Psoas muscle (tissue), 8 donors: ENCODE data around the gene VPS13D. TPM values are rescaled to one million over a fixed set of nuclear protein-coding genes. Genes with fewer than 3 reads are reported as not detected.

Experiments used
- ATAC-seq, 4 donors: fragments of 200-7000 bp; cut with Tn5 transposase; one replicate each; pipeline ENCODE4 v1.9.1; 2020; ENCODE audit warnings: moderate library complexity in 3 of 4, mild to moderate bottlenecking in 2 of 4
- DNase-seq, 2 donors: peaks; one replicate each; pipeline ENCODE4 v3.0.0-alpha.2; 2020
- H3K27ac ChIP-seq: fragments of 200-600 bp; one replicate; pipeline ENCODE4 v1.8.0; 2022
- H3K27me3 ChIP-seq, 3 donors: fragments of 200-600 bp in 1 of 3; one replicate each; pipeline versions ENCODE4 v1.6.1 to v1.8.0; 2013 to 2022; ENCODE audit warnings: low read length in 2 of 3, mild to moderate bottlenecking in 2 of 3, moderate library complexity in 1 of 3; ENCODE audit not compliant: insufficient read depth in 3 of 3
- H3K36me3 ChIP-seq, 2 donors: fragments of 200-600 bp in 1 of 2; one replicate each; pipeline versions ENCODE4 v1.6.1 to v1.8.0; 2013 to 2022; ENCODE audit warnings: low read depth in 1 of 2, mild to moderate bottlenecking in 1 of 2, moderate library complexity in 1 of 2; ENCODE audit not compliant: insufficient read depth in 1 of 2
- H3K4me1 ChIP-seq: fragments of 200-600 bp; one replicate; pipeline ENCODE4 v1.8.0; 2022
- H3K4me3 ChIP-seq: fragments of 200-600 bp; one replicate; pipeline ENCODE4 v1.8.0; 2022; ENCODE audit warnings: mild to moderate bottlenecking
- H3K9me3 ChIP-seq: fragments of 200-600 bp; one replicate; pipeline ENCODE4 v1.8.0; 2022
- CTCF ChIP-seq: fragments of 200-600 bp; IDR thresholded peaks from one replicate; pipeline ENCODE4 v1.8.0; 2022; ENCODE audit warnings: antibody characterized with exemption
- WGBS, 3 donors: extraction: QIAGEN DNeasy Blood & Tissue Kit; methylation state at CpG; one replicate each; pipeline versions ENCODE4 v1.1.6 to v1.1.7; 2013; 5-methylcytosine and 5-hydroxymethylcytosine counted together
- intact Hi-C, 2 donors: fragments of 100-400 bp; cut with DNase I; formaldehyde crosslinking; loops; one replicate each; pipeline versions ENCODE4 v1.11.0 to v1.14.2; 2022
- polyA plus RNA-seq, 3 donors: library from polyadenylated mRNA; stranded (reverse); fragments of 200-250 nt; gene quantifications; one replicate each; pipeline ENCODE4 v1.2.3, GENCODE V29; 2013
- total RNA-seq, 4 donors: library from RNA; stranded (reverse); fragmentation: NEBNext Ultra II Directional in 2 of 4; extraction: Animal tissue kit (Norgen Biotek cat#: 25700) in 2 of 4; gene quantifications; one replicate each; pipeline versions ENCODE4 v1.2.1 to v1.2.4, GENCODE V29; 2021 to 2023
- donor health status: healthy with polysubstance abuse.
- donor health status: DM: no; HTN: no; CAD: no; lungs with moderate emphysema.
- donor health status: Bipolar disorder and iron deficiency.
- donor health status: healthy.
- donor health status: DM: yes; HTN: yes; CAD: no.
- donor health status: DM: no; HTN: no; CAD: no.
- donor health status: DM: no; HTN: no; CAD: no.
- donor health status: DM: yes; HTN: yes; CAD: no.

VPS13D gene
- total and polyA plus RNA-seq, 7 donors = 19.9 to 69.1 (median 45.3) TPM

GRCh38 chr1:12485231-12486058, 255.6 kb downstream of the VPS13D start:
- peaks cover 41% of the 10 kb centered on the region for H3K4me1 ChIP-seq
- WGBS, 3 donors = 56 to 75% (median 60%) methylated on average over 12 of the region's 12 CpGs
- peak overlapping the region; percentile 75 for H3K27ac ChIP-seq
- no peak overlapping the region for H3K4me3 ChIP-seq
- no peaks in the 10 kb centered on the region for H3K27me3 ChIP-seq
- TF ChIP-seq CTCF = no peak
- intact Hi-C loops = no loop called here
- H3K36me3 ChIP-seq = no peaks in the 10 kb centered on the region
- no peak for DNase-seq
- ATAC-seq = peak in 3 of 4 donors; percentile 18 to 38 (median 29)
- no peaks in the 10 kb centered on the region for H3K9me3 ChIP-seq

- Histone ChIP-seq H3K27ac (peak overlapping the region; percentile 75), H3K4me1 (peaks cover 37% of the 10 kb centered on the region), H3K4me3 (peak overlapping the region; percentile 28), H3K9me3 (no peaks in the 10 kb centered on the region), H3K27me3 (no peaks in the 10 kb centered on the region), H3K36me3 (peaks cover 0 to 5% of the 10 kb centered on the region in 2 donors)
- WGBS, 3 donors = 38 to 70% (median 40%) methylated on average over 2 of the region's 2 CpGs
- ATAC-seq = peak; percentile 6 to 28 (median 8)
- intact Hi-C loops = no loop called here
- TF ChIP-seq CTCF = no peak
- no peak for DNase-seq
Observed at GRCh38 chr1:12486059-12486341, 256.2 kb downstream of the VPS13D start.

GRCh38 chr1:12486401-12487005, 256.7 kb downstream of the VPS13D start:
- peak overlapping the region; percentile 75 for H3K27ac ChIP-seq
- H3K4me3 ChIP-seq = peak overlapping the region; percentile 28
- peaks cover 32% of the 10 kb centered on the region for H3K4me1 ChIP-seq
- TF ChIP-seq CTCF = no peak
- WGBS, 3 donors = 20 to 37% (median 28%) methylated on average over 17 to 18 of the region's 18 CpGs
- no peaks in the 10 kb centered on the region for H3K9me3 ChIP-seq
- DNase-seq (peak; percentile 77 to 85), ATAC-seq (peak; percentile 88 to 93 (median 92))
- H3K27me3 ChIP-seq = no peaks in the 10 kb centered on the region
- intact Hi-C loops = no loop called here
- peaks cover 0 to 7% of the 10 kb centered on the region in 2 donors for H3K36me3 ChIP-seq

- H3K9me3 ChIP-seq = no peaks in the 10 kb centered on the region
- no peak overlapping the region for H3K4me3 ChIP-seq
- no peak overlapping the region for H3K27ac ChIP-seq
- ATAC-seq = no peak
- no peaks in the 10 kb centered on the region for H3K27me3 ChIP-seq
- no peak for DNase-seq
- intact Hi-C loops = no loop called here
- H3K4me1 ChIP-seq = peaks cover 27% of the 10 kb centered on the region
- 97 to 99% (median 98%) methylated on average over 7 of the region's 7 CpGs for WGBS, 3 donors
- no peak for TF ChIP-seq CTCF
- peaks cover 0 to 7% of the 10 kb centered on the region in 2 donors for H3K36me3 ChIP-seq
Observed at GRCh38 chr1:12487520-12487919, 257.7 kb downstream of the VPS13D start.
